ENCODE results near the gene RBFOX1. TPM values are rescaled to one million over a fixed set of nuclear protein-coding genes. Genes with fewer than 3 reads are reported as not detected.

RBFOX1 gene
- total RNA-seq, 1 experiment from 2014 or later = not detected

DNA sequence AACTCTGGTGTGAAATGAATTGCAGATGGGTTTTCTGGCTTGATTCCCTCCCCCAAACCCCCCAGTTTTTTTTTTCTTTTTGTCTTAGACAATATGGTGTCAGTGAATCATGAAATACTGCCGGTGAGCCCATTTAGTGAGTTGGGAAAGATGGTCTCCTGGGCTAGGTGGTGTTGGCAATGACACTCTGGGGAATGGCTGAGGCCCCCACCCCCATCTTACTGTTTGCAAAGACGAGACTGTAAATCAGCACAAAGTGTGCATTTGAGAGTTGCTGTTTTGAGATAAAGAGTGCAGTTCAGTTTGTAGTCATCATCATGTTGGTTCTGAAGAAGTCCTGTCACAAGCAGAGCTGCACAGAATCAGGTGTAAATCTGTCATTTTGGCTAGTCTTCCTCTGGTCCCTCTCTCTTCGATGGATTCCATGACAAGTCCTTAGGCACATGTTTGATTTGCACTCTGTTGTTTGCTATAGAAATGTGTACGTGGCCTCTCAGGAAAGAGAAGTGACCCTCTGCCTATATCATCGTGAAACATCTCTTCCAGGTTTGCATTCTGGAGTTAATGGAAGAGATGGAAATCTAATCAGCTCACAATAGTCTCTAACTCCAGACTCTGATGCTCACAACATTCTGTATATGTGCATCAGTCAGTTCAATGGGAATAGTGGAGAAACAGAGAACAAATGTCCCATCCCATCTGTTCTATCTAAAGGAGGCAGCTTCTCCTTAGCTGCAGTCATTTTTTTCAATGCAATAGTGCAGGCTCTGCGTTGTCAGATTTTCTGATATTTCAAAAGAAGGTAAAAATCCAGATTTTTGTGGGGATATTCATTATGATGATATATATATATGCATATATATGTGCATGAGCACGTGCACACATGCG lies 34.6 kb downstream of the RBFOX1 start:
- Histone ChIP-seq H3K27ac (ENCODE audit: low read depth, low read length) (no peak overlapping the region), H3K36me3 (ENCODE audit: control insufficient read depth in 1 of 2, insufficient read depth in 2 of 2, low read length in 2 of 2) (no peaks in the 10 kb centered on the region), H3K9me2 (ENCODE audit: insufficient read depth) (no peaks in the 10 kb centered on the region), H3K9me3 (ENCODE audit: control insufficient read depth in 1 of 2, insufficient read depth in 1 of 2, low read depth in 1 of 2, low read length in 2 of 2) (peaks cover 14 to 23% of the 10 kb centered on the region in 2 experiments; a peak in 3 of 4 replicates), H3K4me3 (replicated peaks in 1 of 2; ENCODE audit: low read depth in 1 of 2, low read length in 2 of 2) (no peak overlapping the region), H3K4me1 (ENCODE audit: control insufficient read depth in 1 of 2, insufficient read depth in 2 of 2, low read length in 2 of 2) (no peaks in the 10 kb centered on the region), H3K9ac (ENCODE audit: low read length) (no peak overlapping the region), H3K79me2 (ENCODE audit: insufficient read depth, low read length) (no peaks in the 10 kb centered on the region), H3K27me3 (ENCODE audit: insufficient read depth, low read length) (no peaks in the 10 kb centered on the region), H2AFZ (ENCODE audit: low read depth, low read length, poor library complexity, severe bottlenecking) (no peak overlapping the region), H4K20me1 (ENCODE audit: insufficient read depth) (no peaks in the 10 kb centered on the region), H3K4me2 (ENCODE audit: low read length) (no peak overlapping the region)
- no TSS peak for BruUV-seq (replicated peaks)
- CTCF ChIA-PET = no interaction called here
- DNase-seq (ENCODE audit: low read depth, low spot score) = no peak
- no peak for ATAC-seq
- TF ChIP-seq, protein P1, sequence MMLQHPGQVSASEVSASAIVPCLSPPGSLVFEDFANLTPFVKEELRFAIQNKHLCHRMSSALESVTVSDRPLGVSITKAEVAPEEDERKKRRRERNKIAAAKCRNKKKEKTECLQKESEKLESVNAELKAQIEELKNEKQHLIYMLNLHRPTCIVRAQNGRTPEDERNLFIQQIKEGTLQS (IDR thresholded peaks at IDR 0.05) = no peak
- TF ChIP-seq CEBPB (IDR thresholded peaks at IDR 0.05; ENCODE audit: low read depth) (no peak), RAD21 (IDR thresholded peaks at IDR 0.05; ENCODE audit: low read depth) (no peak), ELF1 (IDR thresholded peaks at IDR 0.05; ENCODE audit: borderline replicate concordance, low read depth) (no peak), SIN3A (IDR thresholded peaks at IDR 0.05; ENCODE audit: low read depth) (no peak), EZH2phosphoT487 (IDR thresholded peaks at IDR 0.05; ENCODE audit: borderline replicate concordance) (no peak), POLR2A (IDR thresholded peaks at IDR 0.05; ENCODE audit: borderline replicate concordance, extremely low read depth, insufficient read depth, insufficient read length) (no peak), POLR2AphosphoS5 (IDR thresholded peaks at IDR 0.05; ENCODE audit: low read depth, low read length) (no peak), EZH2 (IDR thresholded peaks at IDR 0.05) (no peak), CBX3 (IDR thresholded peaks at IDR 0.05; ENCODE audit: low read depth) (no peak), ZFX (IDR thresholded peaks at IDR 0.05) (no peak), TCF7L2 (IDR thresholded peaks at IDR 0.05; ENCODE audit: borderline replicate concordance, extremely low read depth, insufficient read depth, insufficient read length) (no peak), YY1 (IDR thresholded peaks at IDR 0.05; ENCODE audit: extremely low read depth, insufficient replicate concordance, low read depth, low read length) (no peak), FOSL1 (IDR thresholded peaks at IDR 0.05; ENCODE audit: low read depth) (no peak), SP1 (IDR thresholded peaks at IDR 0.05; ENCODE audit: low read depth) (no peak), SRF (IDR thresholded peaks at IDR 0.05; ENCODE audit: low read depth) (no peak)
- TF ChIP-seq, protein P2, sequence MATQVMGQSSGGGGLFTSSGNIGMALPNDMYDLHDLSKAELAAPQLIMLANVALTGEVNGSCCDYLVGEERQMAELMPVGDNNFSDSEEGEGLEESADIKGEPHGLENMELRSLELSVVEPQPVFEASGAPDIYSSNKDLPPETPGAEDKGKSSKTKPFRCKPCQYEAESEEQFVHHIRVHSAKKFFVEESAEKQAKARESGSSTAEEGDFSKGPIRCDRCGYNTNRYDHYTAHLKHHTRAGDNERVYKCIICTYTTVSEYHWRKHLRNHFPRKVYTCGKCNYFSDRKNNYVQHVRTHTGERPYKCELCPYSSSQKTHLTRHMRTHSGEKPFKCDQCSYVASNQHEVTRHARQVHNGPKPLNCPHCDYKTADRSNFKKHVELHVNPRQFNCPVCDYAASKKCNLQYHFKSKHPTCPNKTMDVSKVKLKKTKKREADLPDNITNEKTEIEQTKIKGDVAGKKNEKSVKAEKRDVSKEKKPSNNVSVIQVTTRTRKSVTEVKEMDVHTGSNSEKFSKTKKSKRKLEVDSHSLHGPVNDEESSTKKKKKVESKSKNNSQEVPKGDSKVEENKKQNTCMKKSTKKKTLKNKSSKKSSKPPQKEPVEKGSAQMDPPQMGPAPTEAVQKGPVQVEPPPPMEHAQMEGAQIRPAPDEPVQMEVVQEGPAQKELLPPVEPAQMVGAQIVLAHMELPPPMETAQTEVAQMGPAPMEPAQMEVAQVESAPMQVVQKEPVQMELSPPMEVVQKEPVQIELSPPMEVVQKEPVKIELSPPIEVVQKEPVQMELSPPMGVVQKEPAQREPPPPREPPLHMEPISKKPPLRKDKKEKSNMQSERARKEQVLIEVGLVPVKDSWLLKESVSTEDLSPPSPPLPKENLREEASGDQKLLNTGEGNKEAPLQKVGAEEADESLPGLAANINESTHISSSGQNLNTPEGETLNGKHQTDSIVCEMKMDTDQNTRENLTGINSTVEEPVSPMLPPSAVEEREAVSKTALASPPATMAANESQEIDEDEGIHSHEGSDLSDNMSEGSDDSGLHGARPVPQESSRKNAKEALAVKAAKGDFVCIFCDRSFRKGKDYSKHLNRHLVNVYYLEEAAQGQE (IDR thresholded peaks at IDR 0.05; ENCODE audit: low read depth) = no peak
- TF ChIP-seq, protein P3, sequence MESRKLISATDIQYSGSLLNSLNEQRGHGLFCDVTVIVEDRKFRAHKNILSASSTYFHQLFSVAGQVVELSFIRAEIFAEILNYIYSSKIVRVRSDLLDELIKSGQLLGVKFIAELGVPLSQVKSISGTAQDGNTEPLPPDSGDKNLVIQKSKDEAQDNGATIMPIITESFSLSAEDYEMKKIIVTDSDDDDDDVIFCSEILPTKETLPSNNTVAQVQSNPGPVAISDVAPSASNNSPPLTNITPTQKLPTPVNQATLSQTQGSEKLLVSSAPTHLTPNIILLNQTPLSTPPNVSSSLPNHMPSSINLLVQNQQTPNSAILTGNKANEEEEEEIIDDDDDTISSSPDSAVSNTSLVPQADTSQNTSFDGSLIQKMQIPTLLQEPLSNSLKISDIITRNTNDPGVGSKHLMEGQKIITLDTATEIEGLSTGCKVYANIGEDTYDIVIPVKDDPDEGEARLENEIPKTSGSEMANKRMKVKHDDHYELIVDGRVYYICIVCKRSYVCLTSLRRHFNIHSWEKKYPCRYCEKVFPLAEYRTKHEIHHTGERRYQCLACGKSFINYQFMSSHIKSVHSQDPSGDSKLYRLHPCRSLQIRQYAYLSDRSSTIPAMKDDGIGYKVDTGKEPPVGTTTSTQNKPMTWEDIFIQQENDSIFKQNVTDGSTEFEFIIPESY (IDR thresholded peaks at IDR 0.05; ENCODE audit: extremely low read depth, insufficient replicate concordance, low read length) = no peak
- TF ChIP-seq, protein P4, sequence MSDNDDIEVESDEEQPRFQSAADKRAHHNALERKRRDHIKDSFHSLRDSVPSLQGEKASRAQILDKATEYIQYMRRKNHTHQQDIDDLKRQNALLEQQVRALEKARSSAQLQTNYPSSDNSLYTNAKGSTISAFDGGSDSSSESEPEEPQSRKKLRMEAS (IDR thresholded peaks at IDR 0.05) = no peak
- RAD21 ChIA-PET (ENCODE audit: low non-redundant PET in 1 of 2, low total read pairs in 2 of 2, uncharacterized antibody in 2 of 2, unreplicated experiment in 2 of 2) = no interaction called here
- POLR2A ChIA-PET = no interaction called here
- intact Hi-C loops (cut with micrococcal nuclease) = no loop called here
